Panc1 (cell line): ENCODE results near the gene CMPK1. TPM values are rescaled to one million over a fixed set of nuclear protein-coding genes. Genes with fewer than 3 reads are reported as not detected.

Experiments
- ATAC-seq: fragments of 200-7000 bp; cut with Tn5 transposase; 2 replicates; pipeline ENCODE4 v1.9.1; 2020; ENCODE audit warnings: mild to moderate bottlenecking, moderate library complexity
- BruUV-seq: library from RNA; stranded (reverse); fragments of 400-500 nt; replicated peaks from 2 replicates; lab custom pipeline; 2021; lab: Mats Ljungman, UMichigan
- CTCF ChIA-PET: fragments of 300-600 bp; sonication (Branson Sonifier 250); formaldehyde crosslinking; loops from one replicate; lab custom pipeline; 2022; ENCODE audit warnings: antibody characterized with exemption; lab: Charles Lee
- POLR2A ChIA-PET: fragments of 300-600 bp; sonication (Branson Sonifier 250); formaldehyde crosslinking; loops from one replicate; lab custom pipeline; 2022; ENCODE audit warnings: antibody characterized with exemption; lab: Charles Lee
- DNase-seq: peaks from one replicate; pipeline ENCODE4 v3.0.0-alpha.2; 2010; ENCODE audit warnings: low read depth, low spot score
- H3K27ac ChIP-seq: 2 replicates; pipeline ENCODE4 v1.5.1; 2011; ENCODE audit warnings: mild to moderate bottlenecking, low read length, inconsistent platforms
- H3K27me3 ChIP-seq: fragments of 200-500 bp; sonication (Bioruptor generic); 2 replicates; pipeline ENCODE4 v1.6.0; 2014; ENCODE audit warnings: low read length, inconsistent platforms; ENCODE audit not compliant: control insufficient read depth, insufficient read depth
- H3K36me3 ChIP-seq: fragments of 200-500 bp; sonication (Bioruptor generic); 2 replicates; pipeline ENCODE4 v1.5.1; 2014; ENCODE audit warnings: inconsistent platforms, mild to moderate bottlenecking, low read length, moderate library complexity; ENCODE audit not compliant: control insufficient read depth, insufficient read depth
- H3K4me1 ChIP-seq: 2 replicates; pipeline ENCODE4 v1.5.1; 2011; ENCODE audit warnings: inconsistent platforms, mild to moderate bottlenecking, low read length, moderate library complexity; ENCODE audit not compliant: control insufficient read depth, insufficient read depth
- H3K4me3 ChIP-seq, 2 experiments: 2 replicates each; pipeline ENCODE4 v1.5.1; 2011 to 2012; ENCODE audit warnings: low read depth in 2 of 2, low read length in 2 of 2, mild to moderate bottlenecking in 2 of 2, inconsistent platforms in 1 of 2, moderate library complexity in 1 of 2
- H3K9me3 ChIP-seq: fragments of 200-500 bp; sonication (Bioruptor generic); 2 replicates; pipeline ENCODE4 v1.5.1; 2014; ENCODE audit warnings: low read depth, mild to moderate bottlenecking, inconsistent platforms, low read length, moderate library complexity; ENCODE audit not compliant: control insufficient read depth, insufficient read depth
- CTCF ChIP-seq: fragments of 450-650 bp; IDR thresholded peaks from 2 replicates; pipeline ENCODE4 v1.5.1; 2017; ENCODE audit warnings: mild to moderate bottlenecking
- POLR2AphosphoS5 ChIP-seq: IDR thresholded peaks from 2 replicates; pipeline ENCODE4 v1.6.1; 2012; ENCODE audit warnings: mild to moderate bottlenecking, low read depth, low read length, moderate library complexity
- REST ChIP-seq, 2 experiments: IDR thresholded peaks; 2 replicates each; pipeline ENCODE4 v1.6.1; 2011 to 2012; ENCODE audit warnings: low read depth in 2 of 2, control low read depth in 1 of 2, low read length in 1 of 2, mild to moderate bottlenecking in 1 of 2, moderate library complexity in 1 of 2; ENCODE audit not compliant: insufficient read depth in 1 of 2
- SIN3A ChIP-seq: IDR thresholded peaks from 2 replicates; pipeline ENCODE4 v1.6.1; 2012; ENCODE audit warnings: low read depth, mild to moderate bottlenecking, low read length, moderate library complexity, borderline replicate concordance; ENCODE audit not compliant: insufficient read depth
- TCF7L2 ChIP-seq: IDR thresholded peaks from 2 replicates; pipeline ENCODE4 v1.6.1; 2011; ENCODE audit warnings: mild to moderate bottlenecking, low read depth, low read length, inconsistent platforms
- in situ Hi-C: cut with HindIII; loops from 2 replicates; pipeline ENCODE4 v1.10.0; 2016; ENCODE audit warnings: low sequenced_read_pairs, low pct_unique_long_range_greater_than_20kb
- intact Hi-C: fragments of 100-400 bp; cut with micrococcal nuclease; formaldehyde crosslinking; loops from one replicate; pipeline ENCODE4 v1.10.0; 2022; ENCODE audit not compliant: unreplicated experiment
- total RNA-seq: library from RNA; stranded (reverse); gene quantifications from one replicate; pipeline ENCODE4 v1.2.1, GENCODE V29; 2021; ENCODE audit not compliant: unreplicated experiment

The CMPK1 gene
- total RNA-seq, 1 experiment from 2014 or later, result 85.1 TPM

- no TSS peak for BruUV-seq
- Histone ChIP-seq H3K36me3 (no peaks in the 10 kb centered on the region), H3K9me3 (no peaks in the 10 kb centered on the region), H3K27ac (no peak overlapping the region), H3K4me3 (no peak overlapping the region), H3K27me3 (no peaks in the 10 kb centered on the region), H3K4me1 (no peaks in the 10 kb centered on the region)
- in situ Hi-C loops (no loop called here), intact Hi-C loops (no loop called here)
- CTCF ChIA-PET, result no interaction called here
- POLR2A ChIA-PET, result no interaction called here
- ATAC-seq, result no peak
- TF ChIP-seq REST (IDR thresholded peaks at IDR 0.05; ENCODE audit: insufficient read depth in 1 of 2, low read depth in 2 of 2, low read length in 1 of 2) (no peak), TCF7L2 (no peak), CTCF (no peak), SIN3A (no peak), POLR2AphosphoS5 (no peak)
- DNase-seq, result no peak
Observed at GRCh38 chr1:47402591-47402990, 69.0 kb downstream of the CMPK1 start.

GRCh38 chr1:47403321-47403910 is 69.8 kb downstream of the CMPK1 start:
- no peak overlapping the region for H3K27ac ChIP-seq
- ATAC-seq, result no peak

More at GRCh38 chr1:47403321-47403910, 69.8 kb downstream of the CMPK1 start:
- no peaks in the 10 kb centered on the region for H3K36me3 ChIP-seq
- intact Hi-C loops (no loop called here), in situ Hi-C loops (no loop called here)
- no TSS peak for BruUV-seq
- ChIA-PET POLR2A (no interaction called here), CTCF (no interaction called here)
- no peaks in the 10 kb centered on the region for H3K4me1 ChIP-seq
- TF ChIP-seq REST (IDR thresholded peaks at IDR 0.05; ENCODE audit: insufficient read depth in 1 of 2, low read depth in 2 of 2, low read length in 1 of 2) (no peak), SIN3A (no peak), CTCF (no peak), POLR2AphosphoS5 (no peak), TCF7L2 (no peak)
- H3K4me3 ChIP-seq, result no peak overlapping the region
- no peaks in the 10 kb centered on the region for H3K9me3 ChIP-seq
- H3K27me3 ChIP-seq, result no peaks in the 10 kb centered on the region
- DNase-seq, result no peak
